Raji (cell line): ENCODE data around the gene MYO3B.

Experiments
- POLR2A ChIP-seq: IDR thresholded peaks from 2 replicates; pipeline ENCODE4 v1.6.1; 2011; ENCODE audit warnings: low read depth, low read length, control low read depth; ENCODE audit not compliant: insufficient read depth

Gene MYO3B

GRCh38 chr2:170313347-170313991 is 135.5 kb downstream of the MYO3B start:
- no peak for TF ChIP-seq POLR2A

- TF ChIP-seq POLR2A: no peak
These were observed 136.0 kb downstream of the MYO3B start for GRCh38 chr2:170313992-170314348.

GRCh38 chr2:170314744-170315447 is 136.9 kb downstream of the MYO3B start:
- no peak for TF ChIP-seq POLR2A

- no peak for TF ChIP-seq POLR2A
These were observed 143.0 kb downstream of the MYO3B start for GRCh38 chr2:170320948-170321347.

GRCh38 chr2:170321526-170321925 is 143.6 kb downstream of the MYO3B start:
- no peak for TF ChIP-seq POLR2A

- no peak for TF ChIP-seq POLR2A
These were observed 144.3 kb downstream of the MYO3B start for GRCh38 chr2:170322140-170322766.

GRCh38 chr2:170323743-170324142 is 145.8 kb downstream of the MYO3B start:
- TF ChIP-seq POLR2A: no peak

- no peak for TF ChIP-seq POLR2A
These were observed 146.7 kb downstream of the MYO3B start for GRCh38 chr2:170324640-170325046.

GRCh38 chr2:170330881-170331280 is 152.9 kb downstream of the MYO3B start:
- TF ChIP-seq POLR2A: no peak

- no peak for TF ChIP-seq POLR2A
These were observed 154.9 kb downstream of the MYO3B start for GRCh38 chr2:170332676-170333402.

- no peak for TF ChIP-seq POLR2A
These were observed 157.4 kb downstream of the MYO3B start for GRCh38 chr2:170335351-170335750.

GRCh38 chr2:170336408-170336807 is 158.5 kb downstream of the MYO3B start:
- TF ChIP-seq POLR2A: no peak

- TF ChIP-seq POLR2A: no peak
These were observed 159.0 kb downstream of the MYO3B start for GRCh38 chr2:170336916-170337315.

- no peak for TF ChIP-seq POLR2A
These were observed 161.4 kb downstream of the MYO3B start for GRCh38 chr2:170339322-170339721.
